ENCODE measurements around the gene ST3GAL3. TPM values are rescaled to one million over a fixed set of nuclear protein-coding genes. Genes with fewer than 3 reads are reported as not detected.

ST3GAL3 gene
- total RNA-seq, 1 experiment from 2014 or later = 26.0 TPM

DNA sequence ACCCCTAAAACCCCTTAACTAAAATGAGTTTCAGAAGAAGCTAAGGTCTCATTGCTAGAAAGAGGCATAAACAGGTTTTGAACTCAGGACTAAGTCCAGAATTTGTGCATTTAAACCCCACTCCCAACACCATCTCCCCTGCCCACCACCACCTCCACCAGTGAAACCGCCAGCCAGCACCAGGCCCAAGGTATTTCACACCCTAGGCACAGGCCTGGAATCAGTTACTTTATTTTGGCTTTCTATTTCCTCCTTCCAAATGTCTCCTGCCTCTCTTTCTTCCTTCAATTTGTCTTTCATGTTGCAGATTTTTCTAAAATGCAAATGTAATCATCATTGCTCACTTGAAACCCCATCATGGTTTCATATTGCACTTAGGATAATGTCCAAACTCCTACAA, 237.5 kb downstream of the ST3GAL3 start:
- ChIA-PET POLR2A (interaction anchor here (0.7 kb wide), 1 partner anchor 196 kb away, joined by 4 read pairs; no protein-coding TSS in a partner anchor), CTCF (interaction anchor here (2.4 kb wide), 1 partner anchor 10 kb away, joined by 9 read pairs; no protein-coding TSS in a partner anchor)
- no peaks in the 10 kb centered on the region for H3K9me3 ChIP-seq (ENCODE audit: control insufficient read depth, insufficient read depth, low read depth, low read length)
- BruUV-seq (replicated peaks) = no TSS peak
- in situ Hi-C loops (cut with HindIII; ENCODE audit: low pct_unique_long_range_greater_than_20kb, low sequenced_read_pairs) (loop anchor here (25.0 kb wide), 1 partner anchor 183 kb away; no protein-coding TSS in a partner anchor), intact Hi-C loops (cut with micrococcal nuclease; ENCODE audit: unreplicated experiment) (no loop called here)
- ATAC-seq (no peak), DNase-seq (ENCODE audit: low read depth, low spot score) (no peak)
- peaks cover 4% of the 10 kb centered on the region; the same call in 1 of the 2 replicates for H3K36me3 ChIP-seq (ENCODE audit: control insufficient read depth, insufficient read depth, low read length)
- TF ChIP-seq TCF7L2 (IDR thresholded peaks at IDR 0.05; ENCODE audit: low read depth, low read length) = no peak
- TF ChIP-seq SIN3A (IDR thresholded peaks at IDR 0.05; ENCODE audit: borderline replicate concordance, insufficient read depth, low read depth, low read length) = no peak
- TF ChIP-seq, protein P1, sequence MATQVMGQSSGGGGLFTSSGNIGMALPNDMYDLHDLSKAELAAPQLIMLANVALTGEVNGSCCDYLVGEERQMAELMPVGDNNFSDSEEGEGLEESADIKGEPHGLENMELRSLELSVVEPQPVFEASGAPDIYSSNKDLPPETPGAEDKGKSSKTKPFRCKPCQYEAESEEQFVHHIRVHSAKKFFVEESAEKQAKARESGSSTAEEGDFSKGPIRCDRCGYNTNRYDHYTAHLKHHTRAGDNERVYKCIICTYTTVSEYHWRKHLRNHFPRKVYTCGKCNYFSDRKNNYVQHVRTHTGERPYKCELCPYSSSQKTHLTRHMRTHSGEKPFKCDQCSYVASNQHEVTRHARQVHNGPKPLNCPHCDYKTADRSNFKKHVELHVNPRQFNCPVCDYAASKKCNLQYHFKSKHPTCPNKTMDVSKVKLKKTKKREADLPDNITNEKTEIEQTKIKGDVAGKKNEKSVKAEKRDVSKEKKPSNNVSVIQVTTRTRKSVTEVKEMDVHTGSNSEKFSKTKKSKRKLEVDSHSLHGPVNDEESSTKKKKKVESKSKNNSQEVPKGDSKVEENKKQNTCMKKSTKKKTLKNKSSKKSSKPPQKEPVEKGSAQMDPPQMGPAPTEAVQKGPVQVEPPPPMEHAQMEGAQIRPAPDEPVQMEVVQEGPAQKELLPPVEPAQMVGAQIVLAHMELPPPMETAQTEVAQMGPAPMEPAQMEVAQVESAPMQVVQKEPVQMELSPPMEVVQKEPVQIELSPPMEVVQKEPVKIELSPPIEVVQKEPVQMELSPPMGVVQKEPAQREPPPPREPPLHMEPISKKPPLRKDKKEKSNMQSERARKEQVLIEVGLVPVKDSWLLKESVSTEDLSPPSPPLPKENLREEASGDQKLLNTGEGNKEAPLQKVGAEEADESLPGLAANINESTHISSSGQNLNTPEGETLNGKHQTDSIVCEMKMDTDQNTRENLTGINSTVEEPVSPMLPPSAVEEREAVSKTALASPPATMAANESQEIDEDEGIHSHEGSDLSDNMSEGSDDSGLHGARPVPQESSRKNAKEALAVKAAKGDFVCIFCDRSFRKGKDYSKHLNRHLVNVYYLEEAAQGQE (IDR thresholded peaks at IDR 0.05; ENCODE audit: insufficient read depth in 1 of 2, low read depth in 2 of 2, low read length in 1 of 2) = no peak
- TF ChIP-seq POLR2AphosphoS5 (IDR thresholded peaks at IDR 0.05; ENCODE audit: low read depth, low read length) = no peak
- TF ChIP-seq, protein P2, sequence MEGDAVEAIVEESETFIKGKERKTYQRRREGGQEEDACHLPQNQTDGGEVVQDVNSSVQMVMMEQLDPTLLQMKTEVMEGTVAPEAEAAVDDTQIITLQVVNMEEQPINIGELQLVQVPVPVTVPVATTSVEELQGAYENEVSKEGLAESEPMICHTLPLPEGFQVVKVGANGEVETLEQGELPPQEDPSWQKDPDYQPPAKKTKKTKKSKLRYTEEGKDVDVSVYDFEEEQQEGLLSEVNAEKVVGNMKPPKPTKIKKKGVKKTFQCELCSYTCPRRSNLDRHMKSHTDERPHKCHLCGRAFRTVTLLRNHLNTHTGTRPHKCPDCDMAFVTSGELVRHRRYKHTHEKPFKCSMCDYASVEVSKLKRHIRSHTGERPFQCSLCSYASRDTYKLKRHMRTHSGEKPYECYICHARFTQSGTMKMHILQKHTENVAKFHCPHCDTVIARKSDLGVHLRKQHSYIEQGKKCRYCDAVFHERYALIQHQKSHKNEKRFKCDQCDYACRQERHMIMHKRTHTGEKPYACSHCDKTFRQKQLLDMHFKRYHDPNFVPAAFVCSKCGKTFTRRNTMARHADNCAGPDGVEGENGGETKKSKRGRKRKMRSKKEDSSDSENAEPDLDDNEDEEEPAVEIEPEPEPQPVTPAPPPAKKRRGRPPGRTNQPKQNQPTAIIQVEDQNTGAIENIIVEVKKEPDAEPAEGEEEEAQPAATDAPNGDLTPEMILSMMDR (IDR thresholded peaks at IDR 0.05) = no peak
- peak overlapping the region; percentile 34 for H3K27ac ChIP-seq (ENCODE audit: low read length)
- H3K4me3 ChIP-seq (ENCODE audit: low read depth in 2 of 2, low read length in 2 of 2) = no peak overlapping the region
- no peaks in the 10 kb centered on the region for H3K27me3 ChIP-seq (ENCODE audit: control insufficient read depth, insufficient read depth, low read length)
- H3K4me1 ChIP-seq (ENCODE audit: control insufficient read depth, insufficient read depth, low read length) = peaks cover 16% of the 10 kb centered on the region

DNA sequence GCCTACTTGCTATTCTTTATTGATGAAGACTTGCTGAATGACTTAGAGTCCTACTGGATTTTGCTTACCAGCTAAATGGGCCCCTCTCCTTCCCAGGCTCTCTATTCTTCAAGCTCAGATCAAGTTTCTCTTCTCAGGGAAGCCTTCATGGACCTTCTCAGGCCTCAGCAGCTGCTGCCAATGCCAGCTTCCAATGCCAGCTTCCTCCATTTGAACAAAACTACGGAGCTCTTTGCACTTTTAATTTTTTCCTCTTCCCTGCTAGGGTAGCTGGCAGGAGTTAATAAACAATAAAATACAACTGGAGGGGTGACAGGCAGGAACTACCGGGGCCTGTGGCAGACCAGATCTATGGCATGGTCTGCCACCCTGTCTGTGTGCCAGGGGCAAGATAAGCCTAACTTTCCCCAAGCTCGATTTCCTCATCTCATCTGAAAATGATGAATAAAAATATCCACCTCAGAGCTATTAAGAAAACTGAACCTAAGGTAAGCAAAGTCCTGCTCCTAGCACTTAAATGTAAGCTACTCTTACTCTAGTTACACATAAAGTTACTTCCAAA, 238.4 kb downstream of the ST3GAL3 start:
- TF ChIP-seq TCF7L2 (IDR thresholded peaks at IDR 0.05; ENCODE audit: low read depth, low read length) = no peak
- TF ChIP-seq POLR2AphosphoS5 (IDR thresholded peaks at IDR 0.05; ENCODE audit: low read depth, low read length) = no peak
- no peak for TF ChIP-seq SIN3A (IDR thresholded peaks at IDR 0.05; ENCODE audit: borderline replicate concordance, insufficient read depth, low read depth, low read length)
- TF ChIP-seq, protein P1 (IDR thresholded peaks at IDR 0.05; ENCODE audit: insufficient read depth in 1 of 2, low read depth in 2 of 2, low read length in 1 of 2) = no peak
- TF ChIP-seq, protein P2 (IDR thresholded peaks at IDR 0.05) = no peak
- ChIA-PET CTCF (interaction anchor here (2.2 to 2.4 kb wide), 2 partner anchors 11 to 182 kb away, joined by 9 to 10 read pairs; no protein-coding TSS in a partner anchor), POLR2A (no interaction called here)
- H3K9me3 ChIP-seq (ENCODE audit: control insufficient read depth, insufficient read depth, low read depth, low read length) = no peaks in the 10 kb centered on the region
- peak overlapping the region; percentile 79 to 88 for H3K4me3 ChIP-seq (ENCODE audit: low read depth in 2 of 2, low read length in 2 of 2)
- peaks cover 4% of the 10 kb centered on the region; the same call in 1 of the 2 replicates for H3K36me3 ChIP-seq (ENCODE audit: control insufficient read depth, insufficient read depth, low read length)
- no peaks in the 10 kb centered on the region for H3K27me3 ChIP-seq (ENCODE audit: control insufficient read depth, insufficient read depth, low read length)
- peaks cover 16% of the 10 kb centered on the region for H3K4me1 ChIP-seq (ENCODE audit: control insufficient read depth, insufficient read depth, low read length)
- TSS peak; percentile 93 for BruUV-seq (replicated peaks)
- ATAC-seq (no peak), DNase-seq (ENCODE audit: low read depth, low spot score) (no peak)
- in situ Hi-C loops (cut with HindIII; ENCODE audit: low pct_unique_long_range_greater_than_20kb, low sequenced_read_pairs) = loop anchor here (25.0 kb wide), 1 partner anchor 183 kb away; no protein-coding TSS in a partner anchor
- peak overlapping the region; percentile 96 for H3K27ac ChIP-seq (ENCODE audit: low read length)
- intact Hi-C loops (cut with micrococcal nuclease; ENCODE audit: unreplicated experiment) = no loop called here
